Esophagus muscularis mucosa (tissue), 3 donors: ENCODE data around the gene ADGRV1.

Experiments used
- EP300 ChIP-seq: sonication (generic); formaldehyde crosslinking; IDR thresholded peaks from one replicate; pipeline ENCODE4 v1.6.1; 2017; ENCODE audit warnings: antibody characterized with exemption
- POLR2AphosphoS5 ChIP-seq, 2 donors: sonication (generic); formaldehyde crosslinking; IDR thresholded peaks; one replicate each; pipeline ENCODE4 v1.6.1; 2017; ENCODE audit warnings: antibody characterized with exemption in 2 of 2

- TF ChIP-seq POLR2AphosphoS5 (IDR thresholded peaks at IDR 0.05) (no peak), EP300 (no peak)
Observed at GRCh38 chr5:91146230-91146629, 587.6 kb downstream of the ADGRV1 start.
